PC-3 (cell line): Measurements from ENCODE around the gene CDH19.

Experiments used
- CTCF ChIP-seq: fragments of 300-600 bp; sonication (generic); conservative IDR thresholded peaks from 2 replicates; pipeline ENCODE4 v1.5.1; 2017; ENCODE audit warnings: antibody characterized with exemption, low read depth, mild to moderate bottlenecking, low read length
- EZH2 ChIP-seq: fragments of 300-600 bp; sonication (generic); IDR thresholded peaks from one replicate; pipeline ENCODE4 v1.6.1; 2017; ENCODE audit warnings: antibody characterized with exemption, mild to moderate bottlenecking, low read length; ENCODE audit not compliant: unreplicated experiment

- no peak for TF ChIP-seq CTCF
- no peak for TF ChIP-seq EZH2
Observed at GRCh38 chr18:66511792-66512191, 92.1 kb downstream of the CDH19 start.
